CD4-positive, alpha-beta T cell treated with Interleukin-17A for 1 hour (primary cell): ENCODE results near the gene SRSF1.
"Not testable (repeated sequence)": the region's sequence is repeated elsewhere in the genome, so short reads cannot be mapped to it uniquely, and the experiment has no call there.

Experiments used
- DNase-seq: peaks from one replicate; pipeline ENCODE4 v3.0.0-alpha.2; 2020

SRSF1 gene

GRCh38 chr17:57963149-57963511 is 43.9 kb downstream of the SRSF1 start:
- DNase-seq, result no peak

- no peak for DNase-seq
These were observed 44.5 kb downstream of the SRSF1 start for GRCh38 chr17:57962279-57963148.

- DNase-seq, result no peak
These were observed 47.1 kb downstream of the SRSF1 start for GRCh38 chr17:57959929-57960328.

GRCh38 chr17:57958391-57958790 is 48.7 kb downstream of the SRSF1 start:
- not testable (repeated sequence) for DNase-seq

- no peak for DNase-seq
These were observed 49.2 kb downstream of the SRSF1 start for GRCh38 chr17:57957886-57958285.

- no peak for DNase-seq
These were observed 49.8 kb downstream of the SRSF1 start for GRCh38 chr17:57957120-57957850.

- DNase-seq, result peak; percentile 55
These were observed 50.5 kb downstream of the SRSF1 start for GRCh38 chr17:57956291-57957119.

- DNase-seq, result peak; percentile 66
These were observed 51.7 kb downstream of the SRSF1 start, which contains the start of gene CUEDC1 for GRCh38 chr17:57955183-57955931. Gene CUEDC1, minus strand, starts transcription at chr17:57955412. Its CDS starts 69,848 bp downstream, at chr17:57885564.

- no peak for DNase-seq
These were observed 52.5 kb downstream of the SRSF1 start for GRCh38 chr17:57954397-57955182.

GRCh38 chr17:57953705-57954396 is 53.2 kb downstream of the SRSF1 start:
- no peak for DNase-seq
